ENCODE measurements around the gene DAZAP1.

DAZAP1 gene

DNA sequence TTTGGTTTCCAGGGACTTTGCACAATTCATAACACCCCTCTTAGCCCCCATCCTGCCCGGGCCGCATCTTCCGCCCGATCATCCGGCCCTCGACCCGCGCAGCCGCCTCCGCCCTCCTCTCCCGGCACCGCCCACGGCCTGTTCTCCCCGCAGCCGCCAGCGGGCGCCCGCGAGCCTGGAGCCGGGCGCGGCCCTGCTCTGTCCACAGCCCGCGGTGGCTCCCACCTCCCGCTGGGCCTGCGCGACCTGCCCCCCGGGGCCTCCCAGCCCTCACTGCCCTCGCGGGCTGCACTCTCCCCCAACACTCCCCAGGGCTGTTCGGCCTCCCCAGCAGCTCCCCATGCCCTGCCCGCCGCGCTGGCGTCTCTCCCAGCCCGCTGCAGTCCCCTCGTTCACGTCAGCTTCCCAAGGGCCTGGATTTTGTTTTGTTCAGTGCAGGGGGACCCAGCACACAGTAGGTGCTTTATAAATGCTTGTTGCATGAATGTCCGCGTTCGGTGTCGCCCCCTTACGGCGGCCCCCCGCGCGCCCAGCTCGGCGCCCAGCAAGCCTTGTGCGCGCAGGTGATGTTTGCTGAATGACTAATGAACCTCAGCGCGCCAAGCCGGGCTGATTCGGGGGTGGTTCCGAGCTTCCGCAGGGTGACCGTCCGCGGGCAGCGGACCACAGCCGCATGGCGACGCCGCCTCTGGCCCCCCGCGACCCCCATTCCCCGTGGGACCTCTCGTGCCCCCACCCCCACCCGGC, 38.0 kb downstream of the DAZAP1 start:
- no peak for DNase-seq (ENCODE audit: low read depth)

DNA sequence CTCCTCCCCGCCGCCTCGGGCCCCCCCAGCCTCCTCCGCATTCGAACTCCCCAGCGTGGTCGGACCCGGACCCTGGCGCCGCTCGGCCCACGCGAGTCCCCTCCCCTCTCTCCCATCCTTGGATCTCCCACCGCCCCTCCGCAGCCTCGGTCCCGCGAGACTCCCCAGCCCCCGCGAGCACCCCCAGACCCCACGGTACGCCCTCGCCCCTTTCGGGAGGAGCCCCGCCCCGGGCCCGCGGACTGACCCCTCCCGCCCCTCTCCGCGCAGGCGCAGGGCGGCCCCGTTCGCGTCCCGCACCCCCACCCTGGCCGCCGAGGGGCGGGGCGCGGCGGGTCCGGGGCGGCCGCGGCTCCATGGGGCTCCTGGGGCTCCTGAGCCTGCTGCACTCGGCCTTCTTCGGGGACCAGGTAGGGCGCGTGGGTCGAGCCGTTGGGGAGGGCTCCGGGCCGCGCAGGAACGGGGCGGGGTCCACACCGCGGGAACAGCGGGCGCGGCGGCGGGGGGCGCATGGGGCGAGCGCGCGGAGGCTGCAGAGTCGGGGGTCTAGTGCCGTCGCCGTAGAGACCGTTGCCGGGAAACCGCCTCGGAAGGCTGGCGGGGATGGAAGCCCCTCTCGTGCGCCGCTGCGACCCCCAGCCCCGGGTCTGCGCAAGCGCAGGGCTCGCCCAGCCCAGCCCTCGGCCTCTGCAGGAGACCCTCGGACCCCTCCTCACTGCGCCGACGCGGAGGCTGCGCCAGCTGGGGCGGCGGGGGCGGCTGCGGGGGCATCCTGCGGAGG, 38.7 kb downstream of the DAZAP1 start:
- DNase-seq (ENCODE audit: low read depth) = no peak

DNA sequence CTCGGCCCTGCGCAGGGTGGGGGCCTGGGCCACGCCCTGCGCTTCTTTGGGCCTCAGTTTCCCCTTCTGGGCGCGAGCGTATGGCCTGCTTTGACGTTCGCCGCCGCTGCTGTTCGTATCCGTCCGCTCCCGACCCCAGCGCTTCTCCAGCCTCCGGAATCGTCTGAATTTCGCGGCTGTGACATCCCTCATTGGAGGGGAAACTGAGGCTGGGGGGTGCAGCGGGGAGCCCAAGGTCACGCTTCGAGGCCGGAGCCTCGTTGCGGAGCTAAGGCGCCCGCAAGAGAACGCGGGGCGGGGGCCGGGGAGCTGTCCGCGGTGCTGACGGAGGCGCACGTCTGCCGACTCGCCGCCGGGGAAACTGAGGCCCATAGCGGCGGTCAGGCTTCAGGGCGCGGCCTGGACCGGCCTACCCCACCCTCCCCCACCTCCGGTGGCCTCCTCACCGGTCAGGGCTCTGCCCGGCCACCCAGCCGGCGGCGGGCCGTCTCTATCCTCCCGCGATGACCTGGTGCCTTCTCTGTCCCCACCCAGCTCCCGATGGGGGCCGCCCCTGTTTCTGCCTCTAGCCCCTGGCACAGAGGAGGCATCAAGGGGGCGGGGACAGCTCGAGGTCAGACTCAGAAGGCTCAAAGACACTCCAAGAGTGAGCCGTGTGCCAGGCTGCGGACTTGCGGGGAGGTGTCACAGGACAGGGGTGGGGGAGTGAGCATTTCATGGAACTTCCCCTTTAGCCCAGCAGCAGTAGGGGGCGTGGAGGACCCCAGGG, 39.5 kb downstream of the DAZAP1 start:
- no peak for DNase-seq (ENCODE audit: low read depth)

DNA sequence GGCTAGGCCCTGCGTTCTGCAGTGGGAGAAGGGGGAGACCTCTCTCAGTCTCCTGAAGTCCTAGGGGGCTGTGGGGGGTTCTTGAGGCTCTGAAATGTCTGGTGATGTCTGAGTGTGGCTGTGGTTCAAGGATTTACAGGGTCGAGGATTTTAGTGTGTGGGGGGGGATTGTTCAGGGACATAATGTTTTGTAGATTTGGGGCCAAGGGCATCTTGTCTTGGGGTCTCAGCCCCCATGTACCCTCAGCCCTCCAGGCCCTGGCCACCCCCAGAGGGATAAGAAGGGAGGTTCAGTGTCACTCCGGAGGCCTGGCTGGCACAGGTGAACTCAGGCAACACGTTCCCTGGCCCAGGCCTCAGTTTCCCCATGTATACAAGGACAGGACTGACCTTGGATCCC, 40.1 kb downstream of the DAZAP1 start:
- no peak for DNase-seq (ENCODE audit: low read depth)

DNA sequence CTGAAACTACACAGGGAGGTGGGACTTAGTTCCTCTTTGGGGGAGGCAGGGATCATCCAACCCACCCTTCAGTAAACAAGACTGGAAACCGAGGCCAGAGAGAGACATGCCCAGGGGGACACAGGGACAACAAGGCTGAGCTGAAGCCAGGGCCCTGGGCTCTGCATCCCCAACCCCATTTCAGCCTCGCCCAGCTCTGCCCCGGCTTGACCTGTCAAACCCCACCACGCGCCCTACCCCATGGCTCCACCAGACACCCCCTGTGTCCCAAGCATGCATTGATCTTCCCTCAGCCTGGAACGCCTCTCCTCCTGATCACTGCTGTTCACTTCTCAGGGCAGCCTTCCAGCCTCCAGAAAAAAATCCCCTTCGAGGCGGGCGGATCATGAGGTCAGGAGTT, 40.6 kb downstream of the DAZAP1 start:
- no peak for DNase-seq (ENCODE audit: low read depth)

DNA sequence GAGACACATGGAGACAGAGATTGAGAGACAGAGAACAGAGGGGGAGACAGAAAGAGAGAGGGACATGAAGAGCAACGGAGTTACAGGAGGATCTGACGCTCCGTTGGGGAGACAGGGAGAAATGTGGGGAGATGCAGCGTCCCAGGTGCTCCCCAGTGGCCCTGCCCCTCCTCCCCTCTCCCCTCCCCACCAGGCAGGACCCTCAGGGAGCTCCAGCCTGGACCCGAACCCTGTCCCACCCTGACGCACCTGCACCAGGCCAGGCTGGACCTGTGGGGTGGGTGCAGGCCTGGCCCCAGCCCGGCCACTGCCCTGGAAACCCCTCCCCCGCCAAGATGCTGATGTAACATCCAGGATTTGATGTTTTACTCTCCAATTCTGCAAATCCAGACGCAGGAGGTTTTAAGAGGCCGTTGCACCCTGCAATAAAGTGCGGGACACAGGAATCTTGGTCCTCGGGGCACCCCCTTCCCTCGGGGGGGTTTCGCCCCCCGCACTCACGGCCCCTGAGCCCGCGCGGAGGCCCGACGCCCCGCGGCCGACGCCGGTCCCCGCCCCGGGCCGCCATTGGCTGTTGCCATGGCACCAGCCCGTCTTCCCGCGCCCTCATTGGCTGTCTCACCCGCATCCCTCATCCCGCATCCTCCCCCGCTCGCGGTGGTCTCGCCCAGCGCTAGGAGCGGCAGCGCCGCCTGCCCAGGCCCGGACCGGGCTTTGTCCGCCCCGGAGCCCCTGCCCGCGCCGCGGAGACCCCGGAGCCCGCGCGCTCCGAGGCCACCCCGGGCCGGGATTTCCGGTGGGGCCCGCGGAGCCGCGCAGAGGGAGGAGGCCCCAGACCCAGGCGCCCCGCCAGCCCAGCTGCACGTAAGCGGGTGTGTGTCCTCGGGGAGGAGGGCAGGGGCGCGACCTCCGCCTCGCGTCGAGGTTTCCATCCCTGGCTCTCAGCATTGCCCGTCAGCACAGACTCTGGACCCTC, 42.4 kb downstream of the DAZAP1 start, which contains the start of gene APC2:
Gene APC2, plus strand, starts transcription at position 655 of the 976 bp plus-strand sequence. CDS start 2,881 bp downstream, outside the sequence.
- no peak for DNase-seq (ENCODE audit: low read depth)

DNA sequence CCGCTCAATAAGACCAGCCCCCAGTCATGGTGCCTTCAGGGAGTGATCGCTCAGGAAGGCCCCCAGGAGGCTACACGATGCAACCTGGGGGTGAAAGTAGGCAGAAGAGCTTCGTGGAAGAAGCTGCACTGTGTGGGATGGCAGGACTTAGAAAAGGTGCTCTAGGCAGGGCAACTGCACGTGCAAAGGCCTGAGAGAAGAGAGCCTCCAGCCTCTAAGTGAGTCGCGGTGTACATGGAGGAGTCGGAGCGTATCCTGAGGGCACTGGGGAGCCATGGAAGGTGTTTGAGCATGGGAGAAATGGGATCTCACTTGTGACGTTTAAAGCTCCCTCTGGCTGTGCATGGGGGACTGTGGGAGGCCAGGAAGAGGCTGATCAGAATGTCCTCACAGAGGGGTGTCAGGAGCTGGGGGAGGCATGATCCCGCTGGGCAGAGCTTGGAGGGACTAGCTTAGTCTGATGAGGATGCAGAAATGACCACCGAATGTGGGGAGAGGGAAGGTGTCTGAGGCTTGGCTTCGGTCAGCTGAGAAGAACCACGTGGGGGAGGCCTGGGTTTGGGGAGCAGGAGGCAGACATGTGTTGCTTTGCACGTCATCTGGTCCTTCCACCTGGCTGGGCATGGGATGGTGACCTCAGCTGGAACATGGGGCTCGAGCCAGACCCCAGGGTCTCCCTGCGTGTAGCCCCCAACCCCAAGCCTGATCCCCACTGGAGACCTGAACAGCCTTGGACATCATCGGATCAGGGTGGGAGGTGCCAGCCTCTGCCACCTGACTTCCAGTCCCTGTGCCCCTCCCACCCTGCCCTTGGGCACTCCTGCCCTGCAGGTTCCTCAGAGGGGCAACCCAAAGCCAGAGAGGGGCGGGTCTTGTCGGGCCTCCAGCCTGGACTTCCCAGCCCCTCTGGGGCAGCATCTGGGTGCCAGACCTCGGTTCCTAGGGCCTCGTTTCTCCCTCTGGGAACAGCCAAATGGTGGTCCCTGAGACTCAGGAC, 43.6 kb downstream of the DAZAP1 start:
- DNase-seq (ENCODE audit: low read depth) = no peak

DNA sequence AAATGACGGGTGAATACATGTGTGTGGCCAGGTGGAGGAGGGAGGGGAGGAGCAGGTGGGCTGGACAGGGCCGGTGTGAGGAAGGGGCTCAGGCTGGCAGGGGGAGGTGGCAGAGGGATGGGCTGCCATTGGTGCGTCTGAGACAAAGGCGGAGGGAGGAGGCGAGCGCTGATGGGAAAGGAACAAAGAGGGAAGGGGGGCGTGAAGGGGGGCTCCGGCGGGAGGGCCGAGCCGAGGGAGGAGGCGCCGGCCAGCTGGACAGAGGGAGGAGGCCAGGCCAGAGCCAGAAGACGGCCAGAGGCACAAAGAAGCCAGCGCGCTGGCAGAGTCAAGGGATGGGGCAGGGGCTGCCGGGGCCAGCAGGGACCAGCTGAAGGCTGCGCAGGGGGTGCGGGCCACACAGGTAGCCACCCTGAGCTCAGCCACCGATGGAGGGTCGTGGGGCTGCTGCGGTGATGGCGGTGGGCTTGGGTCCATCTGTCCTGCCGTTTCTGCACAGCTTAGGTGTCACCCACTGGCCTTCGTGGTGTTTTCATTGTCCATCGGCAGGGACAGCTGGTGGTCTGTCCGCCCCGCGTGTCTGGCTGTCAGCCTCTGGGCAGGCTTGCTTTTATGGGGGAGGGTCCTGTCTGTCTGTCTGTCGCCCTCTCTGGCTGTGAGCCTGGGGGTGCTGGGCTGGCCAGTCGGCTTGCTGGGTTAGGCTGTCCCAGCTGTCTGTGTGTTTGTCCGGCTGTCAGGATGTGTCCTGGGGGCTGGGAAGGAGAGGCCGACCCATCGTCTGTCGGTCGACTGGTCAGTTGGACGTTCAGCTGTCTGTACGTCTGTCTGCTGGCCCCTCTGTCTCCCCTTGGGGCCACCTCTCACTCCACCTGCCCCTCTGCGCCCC, 44.8 kb downstream of the DAZAP1 start:
- no peak for DNase-seq (ENCODE audit: low read depth)

DNA sequence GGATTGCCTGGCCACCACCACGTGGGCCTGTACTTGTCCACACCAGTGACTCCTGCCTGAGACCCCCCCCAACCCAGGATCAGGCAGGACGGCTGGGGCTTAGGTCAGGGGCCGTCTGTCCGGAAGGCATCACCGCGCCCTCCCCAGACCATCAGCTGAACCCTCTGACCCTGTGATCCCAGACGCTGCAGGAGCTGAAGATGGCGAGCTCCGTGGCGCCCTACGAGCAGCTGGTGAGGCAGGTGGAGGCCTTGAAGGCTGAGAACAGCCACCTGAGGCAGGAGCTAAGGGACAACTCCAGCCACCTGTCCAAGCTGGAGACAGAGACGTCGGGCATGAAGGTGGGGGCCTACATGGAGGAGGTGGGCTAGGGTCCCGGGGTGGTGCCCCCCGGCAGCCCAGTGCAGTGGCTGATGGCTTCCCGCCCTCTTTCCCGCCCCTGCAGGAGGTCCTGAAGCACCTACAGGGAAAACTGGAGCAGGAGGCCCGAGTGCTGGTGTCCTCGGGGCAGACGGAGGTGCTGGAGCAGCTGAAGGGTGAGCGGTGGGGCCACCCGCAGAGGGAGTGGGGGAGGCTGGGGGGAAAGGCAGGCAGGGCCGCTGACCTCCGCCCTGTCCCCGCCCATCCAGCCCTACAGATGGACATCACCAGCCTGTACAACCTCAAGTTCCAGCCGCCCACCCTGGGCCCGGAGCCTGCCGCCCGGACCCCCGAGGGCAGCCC, 45.6 kb downstream of the DAZAP1 start:
- DNase-seq (ENCODE audit: low read depth) = no peak

DNA sequence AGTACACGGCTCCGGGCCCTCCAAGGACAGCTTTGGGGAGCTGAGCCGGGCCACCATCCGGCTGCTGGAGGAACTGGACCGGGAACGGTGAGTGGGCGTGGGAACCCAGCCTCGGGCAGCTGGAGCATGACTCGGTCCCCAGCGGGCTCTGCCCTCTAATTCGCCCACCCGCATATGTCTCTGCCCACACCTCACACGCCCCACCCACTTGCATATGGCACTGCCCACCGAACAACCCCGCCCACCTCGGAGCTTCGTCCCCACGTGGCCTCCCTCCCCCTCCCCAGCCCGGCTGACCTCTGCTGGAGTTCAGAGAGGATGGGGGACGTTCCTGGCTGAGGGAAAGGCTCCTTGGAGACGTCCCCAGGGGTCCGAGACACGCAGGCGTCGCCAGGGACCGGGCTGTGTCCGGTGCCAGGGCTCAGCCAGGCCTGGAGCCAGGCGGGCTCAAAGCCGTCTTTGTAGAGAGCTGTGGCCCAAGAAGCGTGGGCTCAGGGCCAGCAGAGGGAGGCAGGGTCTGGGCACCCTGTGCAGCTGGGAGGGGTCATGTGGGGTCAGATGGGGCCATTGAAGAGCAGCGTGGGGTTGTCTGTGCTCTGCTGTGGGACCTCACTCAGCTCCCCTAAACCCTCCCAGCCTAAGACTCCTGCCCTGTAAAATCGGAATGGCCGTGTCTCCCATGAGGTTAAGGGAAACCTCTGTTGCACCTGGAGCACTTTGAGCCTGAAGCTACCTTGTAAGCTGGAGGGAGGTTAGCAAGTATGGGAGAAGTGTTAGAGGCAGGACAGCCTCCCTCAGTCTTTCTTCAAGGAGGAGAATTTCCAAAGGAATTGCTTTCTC, 46.4 kb downstream of the DAZAP1 start:
- no peak for DNase-seq (ENCODE audit: low read depth)

DNA sequence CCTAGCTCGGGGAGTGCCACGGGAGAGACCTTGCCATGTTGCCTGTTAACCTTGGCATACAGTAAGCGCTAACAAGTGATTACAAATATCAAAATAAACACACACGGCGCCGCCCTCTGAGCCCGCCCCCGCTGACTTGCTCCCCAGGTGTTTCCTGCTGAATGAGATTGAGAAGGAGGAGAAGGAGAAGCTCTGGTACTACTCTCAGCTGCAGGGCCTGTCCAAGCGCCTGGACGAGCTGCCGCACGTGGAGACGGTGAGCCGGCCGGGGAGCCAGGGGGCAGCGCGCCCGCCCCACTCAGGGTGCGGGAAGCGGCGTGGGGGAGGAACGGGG, 47.6 kb downstream of the DAZAP1 start:
- no peak for DNase-seq (ENCODE audit: low read depth)

DNA sequence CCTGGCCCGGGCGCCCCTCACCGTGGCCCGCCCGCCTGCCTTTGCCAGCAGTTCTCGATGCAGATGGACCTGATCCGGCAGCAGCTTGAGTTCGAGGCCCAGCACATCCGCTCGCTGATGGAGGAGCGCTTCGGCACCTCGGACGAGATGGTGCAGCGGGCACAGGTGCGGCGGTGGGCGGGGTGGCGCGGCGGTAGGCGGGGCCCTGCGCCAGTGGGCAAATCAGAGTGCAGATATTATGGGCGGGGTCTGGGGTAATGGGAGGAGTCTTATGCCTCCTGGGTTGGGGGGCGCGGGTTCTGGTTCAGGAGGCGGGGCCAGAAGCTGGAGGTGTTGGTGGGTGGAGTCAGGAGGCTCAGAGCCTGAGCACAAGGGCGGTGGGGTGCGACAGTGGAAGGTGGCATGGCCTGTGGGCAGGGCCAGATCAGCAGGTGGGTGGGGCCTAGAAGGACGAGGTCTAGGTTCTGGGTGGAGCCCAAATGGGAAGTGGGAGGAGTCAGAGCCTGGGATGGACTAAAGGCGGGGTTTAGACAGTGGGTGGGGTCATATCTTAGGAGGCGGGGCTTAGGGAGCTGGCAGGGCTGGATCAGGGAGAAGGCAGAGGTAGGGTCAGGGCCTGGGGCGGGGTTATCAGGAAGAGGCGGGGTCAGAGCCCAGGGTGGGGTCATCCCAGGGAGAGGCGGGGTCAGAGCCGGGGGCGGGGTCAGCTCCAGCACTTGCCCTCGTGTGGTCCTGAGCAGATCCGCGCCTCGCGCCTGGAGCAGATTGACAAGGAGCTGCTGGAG, 48.1 kb downstream of the DAZAP1 start:
- no peak for DNase-seq (ENCODE audit: low read depth)

DNA sequence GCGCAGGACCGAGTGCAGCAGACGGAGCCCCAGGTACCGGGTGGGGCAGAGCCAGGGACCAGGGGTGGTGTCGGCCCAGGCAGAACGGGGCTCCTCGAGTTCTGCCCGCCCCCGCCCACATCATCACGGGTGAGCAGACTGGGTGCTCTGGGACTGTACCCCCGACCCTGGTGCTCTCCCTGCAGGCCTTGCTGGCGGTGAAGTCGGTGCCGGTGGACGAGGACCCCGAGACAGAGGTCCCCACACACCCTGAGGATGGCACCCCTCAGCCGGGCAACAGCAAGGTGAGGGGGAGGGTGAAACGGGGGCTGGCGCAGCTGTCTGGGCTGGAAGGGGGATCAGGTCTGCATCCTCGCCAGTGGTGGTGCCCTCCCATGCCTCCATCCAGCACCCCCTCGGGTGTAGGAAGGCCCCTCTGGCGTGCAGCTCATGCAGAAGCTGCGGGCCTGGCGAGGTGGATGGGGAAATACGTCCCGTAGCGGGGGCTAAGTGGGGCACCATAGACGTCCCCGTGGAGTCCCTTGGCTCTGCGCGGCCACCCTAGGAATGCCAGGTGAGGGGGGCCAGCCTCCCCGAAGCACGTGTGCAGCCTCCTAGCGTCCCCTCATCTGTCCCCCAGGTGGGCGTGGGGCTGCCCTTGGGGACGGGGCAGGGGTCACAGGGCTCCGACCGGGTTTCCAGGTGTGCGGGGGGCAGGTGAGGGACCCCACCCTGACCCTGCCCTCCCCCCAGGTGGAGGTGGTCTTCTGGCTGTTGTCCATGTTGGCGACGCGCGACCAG, 48.9 kb downstream of the DAZAP1 start:
- no peak for DNase-seq (ENCODE audit: low read depth)

DNA sequence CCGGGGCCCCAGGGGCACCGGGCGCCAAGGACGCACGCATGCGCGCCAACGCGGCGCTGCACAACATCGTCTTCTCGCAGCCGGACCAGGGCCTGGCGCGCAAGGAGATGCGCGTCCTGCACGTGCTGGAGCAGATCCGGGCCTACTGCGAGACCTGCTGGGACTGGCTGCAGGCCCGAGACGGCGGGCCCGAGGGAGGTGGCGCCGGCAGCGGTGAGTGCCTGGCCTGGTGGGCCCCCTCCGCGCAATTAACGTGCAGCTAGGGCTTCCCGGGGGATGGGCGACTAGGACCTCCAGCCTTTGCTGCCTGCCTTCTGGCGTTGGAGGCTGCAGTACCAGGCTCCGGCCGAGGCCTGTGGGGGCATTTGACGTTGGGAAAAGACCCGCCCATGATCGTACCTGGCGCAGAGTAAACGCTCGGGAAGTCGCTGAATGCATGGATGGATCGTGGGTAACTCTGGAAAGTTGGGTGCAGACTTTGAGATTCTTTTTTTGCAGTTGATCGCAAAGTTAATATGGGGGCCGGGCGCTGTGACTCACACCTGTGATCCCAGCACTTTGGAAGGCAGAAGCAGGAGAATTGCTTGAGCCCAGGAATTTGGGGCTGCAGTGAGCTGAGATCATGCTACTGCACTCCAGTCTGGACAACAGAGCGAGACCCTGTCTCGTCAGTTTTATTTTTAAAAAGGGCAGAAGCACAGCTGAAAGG, 49.8 kb downstream of the DAZAP1 start:
- no peak for DNase-seq (ENCODE audit: low read depth)

DNA sequence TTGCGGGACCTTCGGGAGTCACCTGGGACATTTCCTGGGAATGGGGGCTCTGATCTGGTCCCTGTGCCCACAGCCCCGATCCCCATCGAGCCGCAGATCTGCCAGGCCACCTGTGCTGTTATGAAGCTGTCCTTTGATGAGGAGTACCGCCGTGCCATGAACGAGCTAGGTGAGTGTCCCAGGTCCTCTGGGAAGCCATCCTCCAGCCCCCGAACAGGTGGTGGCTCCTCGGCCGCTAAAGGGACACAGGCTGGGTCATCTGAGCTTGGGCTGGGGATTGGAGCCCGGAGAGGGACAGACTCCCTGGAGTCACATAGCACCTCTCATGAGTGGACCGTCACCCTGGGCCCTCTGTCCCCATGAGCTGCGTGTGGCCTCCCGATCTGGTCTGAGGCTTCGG, 50.5 kb downstream of the DAZAP1 start:
- DNase-seq (ENCODE audit: low read depth) = no peak
